Heart right ventricle (tissue), 16 donors: ENCODE data around the gene HLX. TPM values are rescaled to one million over a fixed set of nuclear protein-coding genes. Genes with fewer than 3 reads are reported as not detected.

Experiments used
- ATAC-seq, 8 donors: fragments of 200-7000 bp; cut with Tn5 transposase; one replicate each; pipeline ENCODE4 v1.9.1; 2020; ENCODE audit warnings: mild to moderate bottlenecking in 8 of 8, moderate library complexity in 8 of 8, moderate number of reproducible peaks in 1 of 8
- DNase-seq, 2 donors: peaks; one replicate each; pipeline ENCODE4 v3.0.0-alpha.2; 2020
- H3K27ac ChIP-seq, 10 donors: fragments of 200-600 bp; sonication (generic) in 2 of 10; one replicate each; pipeline versions ENCODE4 v1.5.0 to v1.8.0; 2020 to 2022; ENCODE audit warnings: mild to moderate bottlenecking in 3 of 10
- H3K27me3 ChIP-seq, 7 donors: fragments of 200-600 bp; one replicate each; pipeline ENCODE4 v1.8.0; 2021 to 2022; ENCODE audit warnings: mild to moderate bottlenecking in 2 of 7
- H3K36me3 ChIP-seq, 9 donors: fragments of 200-600 bp; sonication (generic) in 1 of 9; one replicate each; pipeline versions ENCODE4 v1.5.0 to v1.8.0; 2020 to 2022; ENCODE audit warnings: mild to moderate bottlenecking in 2 of 9
- H3K4me1 ChIP-seq, 9 donors: fragments of 200-600 bp; sonication (generic) in 1 of 9; one replicate each; pipeline versions ENCODE4 v1.5.0 to v1.8.0; 2020 to 2022; ENCODE audit warnings: mild to moderate bottlenecking in 4 of 9
- H3K4me3 ChIP-seq, 10 donors: fragments of 200-600 bp; sonication (generic) in 2 of 10; one replicate each; pipeline versions ENCODE4 v1.5.0 to v1.8.0; 2020 to 2022; ENCODE audit warnings: mild to moderate bottlenecking in 7 of 10, moderate library complexity in 2 of 10
- H3K9me3 ChIP-seq, 11 donors: fragments of 200-600 bp in 10 of 11; sonication (generic) in 2 of 11; one replicate each; pipeline versions ENCODE4 v1.5.0 to v1.8.0; 2013 to 2022; ENCODE audit warnings: mild to moderate bottlenecking in 2 of 11, control low read depth in 1 of 11, moderate library complexity in 1 of 11
- CTCF ChIP-seq, 9 donors: fragments of 200-600 bp; sonication (generic) in 2 of 9; IDR thresholded peaks; one replicate each; pipeline versions ENCODE4 v1.5.0 to v1.8.0; 2021 to 2022; ENCODE audit warnings: antibody characterized with exemption in 9 of 9, mild to moderate bottlenecking in 5 of 9, moderate library complexity in 1 of 9
- WGBS, 2 donors: extraction: QIAGEN DNeasy Blood & Tissue Kit; methylation state at CpG; one replicate each; pipeline ENCODE4 v1.1.7; 2013; ENCODE audit warnings: inconsistent platforms in 1 of 2; 5-methylcytosine and 5-hydroxymethylcytosine counted together
- intact Hi-C, 10 donors: fragments of 100-400 bp; cut with DNase I; formaldehyde crosslinking; loops; one replicate each; pipeline versions ENCODE4 v1.11.1 to v1.14.2; 2022
- polyA plus RNA-seq, 2 donors: library from polyadenylated mRNA; stranded (reverse); fragments of 200-250 nt; gene quantifications; one replicate each; pipeline ENCODE4 v1.2.3, GENCODE V29; 2013
- total RNA-seq, 10 donors: library from RNA; stranded (reverse); fragmentation: NEBNext Ultra II Directional in 3 of 10; extraction: Animal tissue kit (Norgen Biotek cat#: 25700) in 3 of 10; gene quantifications; one replicate each; pipeline versions ENCODE4 v1.2.1 to v1.2.4, GENCODE V29; 2021 to 2023
- donor health status: Arrhythmogenic right ventricular cardiomyopathy.
- donor health status: ischemic (EF 13 %, LVEDD 7.1; RV severe dilation, severe dysfunction).
- donor health status: healthy with polysubstance abuse.
- donor health status: DM: no; HTN: yes; CAD: no.
- donor health status: DM: no; HTN: no; CAD: no.
- donor health status: ischemic (EF 25% LVEDD 6.9; RV normal size, moderate dysfunction).
- donor health status: ischemic (EF 25% LVEDD 5.7; RV mildly dilated, moderate dysfunction).
- donor health status: healthy.
- donor health status: DM: yes; HTN: yes; CAD: no.
- donor health status: Ischemic cardiomyopathy.
- donor health status: ischemic (EF 35%, LVEDD 5.7; RV mildly dilated, moderate dysfunction).
- donor health status: nonischemic (EF 11% LVEDD 7.7; RV severe dilation, severe dysfunction).
- donor health status: DM: yes; HTN: yes; CAD: no.
- donor health status: PGD.
- donor health status: ischemic (EF 29% LVEDD 5.4; RV normal size, mild dysfunction).
- donor health status: nonischemic (EF 23%, LVEDD 6.1; RV moderate dilation, normal function).

HLX gene
- total and polyA plus RNA-seq, 12 donors = 4.3 to 13.8 (median 6.7) TPM

DNA sequence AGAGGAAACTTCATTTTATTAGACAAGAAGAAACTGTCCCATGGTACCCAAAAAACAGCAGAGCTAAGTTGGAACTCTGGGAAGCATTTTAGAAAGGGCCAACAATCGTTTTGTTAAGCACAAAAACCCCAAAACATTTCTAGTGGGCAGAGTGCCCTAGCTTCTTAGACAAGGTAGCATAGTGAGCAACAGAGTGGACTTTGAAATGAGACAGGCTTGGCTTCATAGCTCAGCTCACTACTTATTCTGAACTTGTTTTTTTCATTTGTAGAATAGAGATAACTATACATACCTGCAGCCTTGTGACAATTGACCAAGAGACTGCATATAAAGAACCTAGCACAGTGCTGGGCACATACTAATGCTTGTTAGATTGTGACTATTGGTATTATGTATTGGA is 50.1 kb downstream of the HLX start:
- ATAC-seq (no peak), DNase-seq (no peak)
- H3K36me3 ChIP-seq = no peaks in the 10 kb centered on the region
- H3K27ac ChIP-seq = no peak overlapping the region
- TF ChIP-seq CTCF (IDR thresholded peaks at IDR 0.05) = no peak
- 43 to 50% methylated on average over 1 of the region's 1 CpG for WGBS, 2 donors
- H3K27me3 ChIP-seq = no peaks in the 10 kb centered on the region
- no peaks in the 10 kb centered on the region for H3K9me3 ChIP-seq
- no peak overlapping the region for H3K4me3 ChIP-seq
- H3K4me1 ChIP-seq = peaks cover 0 to 13% (median 0%) of the 10 kb centered on the region in 9 donors
- intact Hi-C loops = no loop called here

Other genes with a start within 250 kb of the HLX start
- gene C1orf115, start 189.1 kb upstream of the HLX start, total RNA-seq = 10 to 100 TPM in 7 of 10 donors, 1 to 10 TPM in 3; 6.2 to 24.8 (median 12.5) TPM
- gene C1orf115, start 189.1 kb upstream of the HLX start, polyA plus RNA-seq = 10 to 100 TPM; 13.3 to 20.0 TPM
- gene MTARC2, start 131.1 kb upstream of the HLX start, total RNA-seq = 10 to 100 TPM; 16.2 to 32.3 (median 26.6) TPM
- gene MTARC2, start 131.1 kb upstream of the HLX start, polyA plus RNA-seq = 10 to 100 TPM; 13.0 to 30.4 TPM
- 10 to 100 TPM in 4 of 10 donors, 1 to 10 TPM in 6; 4.4 to 24.4 (median 8.4) TPM for gene MTARC1, start 92.5 kb upstream of the HLX start, total RNA-seq
- 10 to 100 TPM in 1 of 2 donors, 1 to 10 TPM in 1; 4.7 to 11.7 TPM for gene MTARC1, start 92.5 kb upstream of the HLX start, polyA plus RNA-seq